SU-DHL-6 (cell line): ENCODE data around the gene PLEK.

Experiments
- CTCF ChIP-seq: fragments of 200-600 bp; sonication (generic); IDR thresholded peaks from one replicate; pipeline ENCODE4 v1.5.1; 2017; ENCODE audit warnings: antibody characterized with exemption, mild to moderate bottlenecking, low read length, moderate library complexity; ENCODE audit not compliant: insufficient read depth, poor library complexity, severe bottlenecking
- EZH2phosphoT487 ChIP-seq: fragments of 200-600 bp; sonication (generic), shearing (Covaris generic); conservative IDR thresholded peaks from 2 replicates; pipeline ENCODE4 v1.6.1; 2018; ENCODE audit warnings: mild to moderate bottlenecking, antibody characterized with exemption, low read length, moderate library complexity, mixed read lengths

DNA sequence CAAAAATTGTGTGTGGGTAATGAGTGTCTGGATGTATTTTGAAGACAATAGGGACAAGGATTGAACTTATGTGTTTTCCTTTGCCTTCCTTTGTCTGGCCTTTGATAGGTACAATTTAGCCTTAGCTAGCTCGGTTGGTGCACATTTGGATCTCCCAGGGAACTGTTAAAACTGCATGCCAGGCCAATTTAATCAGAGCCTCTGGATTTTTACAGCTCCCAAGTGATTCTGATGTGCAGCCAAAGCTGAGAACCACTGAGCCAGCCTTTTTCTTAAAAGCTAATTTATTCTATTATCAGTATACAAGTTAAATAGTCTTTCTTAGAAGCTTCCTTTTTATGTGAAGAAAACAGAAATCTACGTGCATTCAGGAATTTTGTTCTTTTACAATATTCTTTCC, 25.0 kb downstream of the PLEK start:
- TF ChIP-seq CTCF: no peak
- TF ChIP-seq EZH2phosphoT487: no peak
